ENCODE measurements around the gene ITPRIPL2.

ITPRIPL2 gene

DNA sequence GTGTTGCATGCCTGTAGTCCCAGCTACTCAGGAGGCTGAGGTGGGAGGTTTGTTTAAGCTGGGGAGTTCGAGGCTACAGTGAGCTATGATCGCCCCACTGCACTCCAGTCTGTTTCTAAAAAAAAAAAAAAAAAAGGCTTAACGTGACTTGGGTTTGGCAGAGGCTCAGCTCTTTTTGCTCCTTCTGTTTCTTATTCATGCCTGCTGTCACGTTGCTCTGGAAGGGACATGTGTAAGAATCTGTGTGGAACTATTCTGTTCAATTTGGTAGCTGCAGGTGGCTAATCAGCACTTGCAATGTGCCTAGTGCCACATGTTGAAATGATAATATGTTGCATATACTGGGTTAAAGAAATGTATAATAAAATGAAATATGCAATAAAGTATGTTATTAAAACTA is 33.4 kb downstream of the ITPRIPL2 start:
- no peak overlapping the region for H3K4me3 ChIP-seq (ENCODE audit: low read length)
- H3K4me1 ChIP-seq (ENCODE audit: low read length) = no peaks in the 10 kb centered on the region

DNA sequence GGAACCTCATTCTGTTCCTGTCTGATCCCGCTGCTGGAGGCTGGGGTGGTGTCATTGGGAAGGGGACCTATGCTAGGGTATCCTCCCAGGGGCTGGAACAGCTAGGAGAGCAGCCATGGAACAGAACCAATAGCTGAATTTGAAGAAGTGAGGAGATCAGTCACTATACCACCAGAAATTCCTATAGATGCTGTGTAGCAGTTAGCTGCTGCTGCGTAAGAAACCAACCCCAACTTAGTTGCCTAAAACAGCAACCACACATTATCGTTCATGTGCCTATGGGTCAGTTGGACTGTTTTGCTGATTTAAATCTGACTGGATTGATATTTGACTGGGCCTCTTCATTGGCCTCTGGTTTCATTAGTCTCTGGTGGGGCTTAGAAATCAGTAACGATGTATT is 33.9 kb downstream of the ITPRIPL2 start:
- H3K36me3 ChIP-seq (replicated peaks; ENCODE audit: low read depth, low read length) = no peaks in the 10 kb centered on the region
- no peak for TF ChIP-seq EZH2phosphoT487 (IDR thresholded peaks at IDR 0.05; ENCODE audit: low read depth)
- TF ChIP-seq, protein P1, sequence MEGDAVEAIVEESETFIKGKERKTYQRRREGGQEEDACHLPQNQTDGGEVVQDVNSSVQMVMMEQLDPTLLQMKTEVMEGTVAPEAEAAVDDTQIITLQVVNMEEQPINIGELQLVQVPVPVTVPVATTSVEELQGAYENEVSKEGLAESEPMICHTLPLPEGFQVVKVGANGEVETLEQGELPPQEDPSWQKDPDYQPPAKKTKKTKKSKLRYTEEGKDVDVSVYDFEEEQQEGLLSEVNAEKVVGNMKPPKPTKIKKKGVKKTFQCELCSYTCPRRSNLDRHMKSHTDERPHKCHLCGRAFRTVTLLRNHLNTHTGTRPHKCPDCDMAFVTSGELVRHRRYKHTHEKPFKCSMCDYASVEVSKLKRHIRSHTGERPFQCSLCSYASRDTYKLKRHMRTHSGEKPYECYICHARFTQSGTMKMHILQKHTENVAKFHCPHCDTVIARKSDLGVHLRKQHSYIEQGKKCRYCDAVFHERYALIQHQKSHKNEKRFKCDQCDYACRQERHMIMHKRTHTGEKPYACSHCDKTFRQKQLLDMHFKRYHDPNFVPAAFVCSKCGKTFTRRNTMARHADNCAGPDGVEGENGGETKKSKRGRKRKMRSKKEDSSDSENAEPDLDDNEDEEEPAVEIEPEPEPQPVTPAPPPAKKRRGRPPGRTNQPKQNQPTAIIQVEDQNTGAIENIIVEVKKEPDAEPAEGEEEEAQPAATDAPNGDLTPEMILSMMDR (IDR thresholded peaks at IDR 0.05; ENCODE audit: low read depth, low read length) = no peak
- H3K27ac ChIP-seq (ENCODE audit: low read length) = no peak overlapping the region
- H3K27me3 ChIP-seq (ENCODE audit: low read depth, low read length) = peaks cover 20% of the 10 kb centered on the region
- H3K4me1 ChIP-seq (ENCODE audit: low read length) = no peaks in the 10 kb centered on the region
- no peak overlapping the region for H3K4me2 ChIP-seq (ENCODE audit: low read length)
- no peak overlapping the region for H2AFZ ChIP-seq (ENCODE audit: low read depth, low read length)
- no peaks in the 10 kb centered on the region for H3K9me3 ChIP-seq (ENCODE audit: insufficient read depth, low read length)
- no peak overlapping the region for H3K9ac ChIP-seq (ENCODE audit: low read length)
- H3K79me2 ChIP-seq (ENCODE audit: low read length) = no peaks in the 10 kb centered on the region
- no peak overlapping the region for H3K4me3 ChIP-seq (ENCODE audit: low read length)
- H4K20me1 ChIP-seq (ENCODE audit: insufficient read depth, low read length) = no peaks in the 10 kb centered on the region

More for the DNA sequence above, 33.4 kb downstream of the ITPRIPL2 start:
- H3K27ac ChIP-seq (ENCODE audit: low read length) = no peak overlapping the region
- no peak overlapping the region for H3K9ac ChIP-seq (ENCODE audit: low read length)
- peaks cover 20% of the 10 kb centered on the region for H3K27me3 ChIP-seq (ENCODE audit: low read depth, low read length)
- H3K9me3 ChIP-seq (ENCODE audit: insufficient read depth, low read length) = no peaks in the 10 kb centered on the region
- no peaks in the 10 kb centered on the region for H4K20me1 ChIP-seq (ENCODE audit: insufficient read depth, low read length)
- no peaks in the 10 kb centered on the region for H3K79me2 ChIP-seq (ENCODE audit: low read length)
- no peak overlapping the region for H3K4me2 ChIP-seq (ENCODE audit: low read length)
- no peaks in the 10 kb centered on the region for H3K36me3 ChIP-seq (replicated peaks; ENCODE audit: low read depth, low read length)
- no peak for TF ChIP-seq EZH2phosphoT487 (IDR thresholded peaks at IDR 0.05; ENCODE audit: low read depth)
- TF ChIP-seq, protein P1 (IDR thresholded peaks at IDR 0.05; ENCODE audit: low read depth, low read length) = no peak
- no peak overlapping the region for H2AFZ ChIP-seq (ENCODE audit: low read depth, low read length)

DNA sequence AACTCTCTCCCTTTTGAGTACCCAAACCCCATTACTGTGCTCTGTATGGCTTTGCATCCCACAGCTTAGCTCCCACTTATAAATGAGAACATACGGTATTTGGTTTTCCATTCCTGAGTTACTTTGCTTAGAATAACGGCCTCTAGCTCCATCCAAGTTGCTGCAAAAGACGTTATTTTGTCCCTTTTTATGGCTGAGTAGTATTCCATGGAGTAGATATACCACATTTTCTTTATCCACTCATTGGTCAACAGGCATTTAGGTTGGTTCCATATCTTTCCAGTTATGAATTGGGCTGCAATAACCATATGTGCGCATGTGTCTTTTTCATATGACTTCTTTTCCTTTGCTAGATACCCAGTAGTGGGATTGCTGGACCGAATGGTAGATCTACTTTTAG is 34.4 kb downstream of the ITPRIPL2 start:
- Histone ChIP-seq H3K4me3 (ENCODE audit: low read length) (no peak overlapping the region), H3K9ac (ENCODE audit: low read length) (no peak overlapping the region), H3K9me3 (ENCODE audit: insufficient read depth, low read length) (no peaks in the 10 kb centered on the region), H3K79me2 (ENCODE audit: low read length) (no peaks in the 10 kb centered on the region), H3K27me3 (ENCODE audit: low read depth, low read length) (peaks cover 19% of the 10 kb centered on the region), H4K20me1 (ENCODE audit: insufficient read depth, low read length) (no peaks in the 10 kb centered on the region), H3K36me3 (replicated peaks; ENCODE audit: low read depth, low read length) (no peaks in the 10 kb centered on the region), H3K27ac (ENCODE audit: low read length) (no peak overlapping the region), H2AFZ (ENCODE audit: low read depth, low read length) (no peak overlapping the region), H3K4me2 (ENCODE audit: low read length) (no peak overlapping the region), H3K4me1 (ENCODE audit: low read length) (no peaks in the 10 kb centered on the region)
- TF ChIP-seq, protein P1 (IDR thresholded peaks at IDR 0.05; ENCODE audit: low read depth, low read length) = no peak
- no peak for TF ChIP-seq EZH2phosphoT487 (IDR thresholded peaks at IDR 0.05; ENCODE audit: low read depth)

DNA sequence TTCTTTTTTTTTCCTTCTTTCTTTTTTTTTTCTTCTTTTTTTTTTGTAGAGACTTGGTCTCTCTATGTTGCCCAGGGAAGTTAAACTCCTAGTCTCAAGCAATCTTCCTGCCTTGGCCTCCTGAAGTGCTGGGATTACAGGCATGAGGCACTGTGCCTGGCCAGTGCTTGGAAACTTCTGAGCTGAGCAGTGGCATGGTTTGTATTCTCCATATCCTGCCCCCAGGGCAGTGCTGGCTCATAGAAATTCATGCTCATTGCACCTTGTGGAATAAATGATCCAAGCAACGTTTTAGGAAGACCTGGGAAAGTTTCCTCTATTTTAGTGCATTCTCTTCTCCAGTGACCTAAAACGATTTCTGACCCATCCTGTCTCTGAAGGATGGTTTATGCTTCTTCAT is 37.5 kb downstream of the ITPRIPL2 start:
- Histone ChIP-seq H3K4me1 (ENCODE audit: low read length) (peaks cover 6% of the 10 kb centered on the region; the same call in 1 of the 2 replicates), H4K20me1 (ENCODE audit: insufficient read depth, low read length) (no peaks in the 10 kb centered on the region), H3K79me2 (ENCODE audit: low read length) (no peaks in the 10 kb centered on the region), H3K4me2 (ENCODE audit: low read length) (no peak overlapping the region), H3K9me3 (ENCODE audit: insufficient read depth, low read length) (peaks cover 3% of the 10 kb centered on the region; the same call in 1 of the 2 replicates), H3K4me3 (ENCODE audit: low read length) (no peak overlapping the region), H3K27ac (ENCODE audit: low read length) (no peak overlapping the region), H3K9ac (ENCODE audit: low read length) (no peak overlapping the region), H3K27me3 (ENCODE audit: low read depth, low read length) (no peaks in the 10 kb centered on the region), H2AFZ (ENCODE audit: low read depth, low read length) (no peak overlapping the region), H3K36me3 (replicated peaks; ENCODE audit: low read depth, low read length) (peaks cover 2% of the 10 kb centered on the region)
- TF ChIP-seq EZH2phosphoT487 (IDR thresholded peaks at IDR 0.05; ENCODE audit: low read depth) = no peak
- TF ChIP-seq, protein P1 (IDR thresholded peaks at IDR 0.05; ENCODE audit: low read depth, low read length) = no peak
